ENCODE data around the gene CORO1C. TPM values are rescaled to one million over a fixed set of nuclear protein-coding genes. Genes with fewer than 3 reads are reported as not detected.

CORO1C gene
- total and polyA plus RNA-seq, 9 of the 15 experiments (the other 6 are each of a cell fraction or from before 2014, with no cell fraction given) = 55.2 to 280 (median 150) TPM

GRCh38 chr12:108640802-108641445 is 90.4 kb downstream of the CORO1C start:
- Histone ChIP-seq H2AFZ (ENCODE audit: low read depth, low read length) (no peak overlapping the region), H3K9me3 (replicated peaks; ENCODE audit: control insufficient read depth, insufficient read depth, low read depth, low read length) (no peaks in the 10 kb centered on the region), H3K27ac (ENCODE audit: extremely low read depth, low read depth, low read length) (peak overlapping the region; percentile 61), H3K4me1 (replicated peaks in 1 of 2; ENCODE audit: control insufficient read depth in 2 of 2, insufficient read depth in 2 of 2, low read length in 2 of 2) (peaks cover 14 to 23% of the 10 kb centered on the region in 2 experiments), H3K27me3 (ENCODE audit: control insufficient read depth in 2 of 2, insufficient read depth in 2 of 2, low read length in 2 of 2) (no peaks in the 10 kb centered on the region), H3K9ac (ENCODE audit: insufficient read depth in 1 of 2, low read depth in 2 of 2, low read length in 2 of 2) (peak overlapping the region in 1 of 2 experiments; percentile 80; a peak in 1 of 4 replicates), H4K20me1 (replicated peaks; ENCODE audit: control insufficient read depth, insufficient read depth, low read length) (0 out of 2 replicates have a peak, but pooled peaks cover 3% of the 10 kb centered on the region), H3K79me2 (ENCODE audit: control insufficient read depth, insufficient read depth, low read length) (no peaks in the 10 kb centered on the region), H3K9me1 (ENCODE audit: control insufficient read depth, insufficient read depth, low read length) (no peaks in the 10 kb centered on the region), H3K4me2 (ENCODE audit: insufficient read depth, low read length) (peak overlapping the region; percentile 44), H3K36me3 (ENCODE audit: control insufficient read depth, insufficient read depth, low read length) (peaks cover 38% of the 10 kb centered on the region), H3K4me3 (no peak overlapping the region)
- ChIA-PET POLR2A (interaction anchor here (0.6 to 4.6 kb wide), 12 partner anchors 10 to 445 kb away, joined by 3 to 69 read pairs (median 4); no protein-coding TSS in a partner anchor), CTCF (ENCODE audit: low intra/inter-chr PET ratio) (interaction anchor here (0.7 kb wide), 2 partner anchors 161 to 310 kb away, joined by 3 to 4 read pairs; no protein-coding TSS in a partner anchor)
- peak; percentile 84 for ATAC-seq
- peak; percentile 62 to 93 (median 74) for DNase-seq (ENCODE audit: extremely low read depth in 1 of 4, low spot score in 3 of 4)
- no TSS peak for BruUV-seq (replicated peaks)
- 24% methylated on average over 10 of the region's 10 CpGs for WGBS (ENCODE audit: insufficient coverage, low coverage, missing lambda C conversion rate)
- peak; percentile 94 for FAIRE-seq
- in situ Hi-C loops (cut with MboI) (no loop called here), intact Hi-C loops (cut with micrococcal nuclease) (loop anchor here (1.0 kb wide), 2 partner anchors 12 to 23 kb away; no protein-coding TSS in a partner anchor)
- no peak for TF ChIP-seq HCFC1 (IDR thresholded peaks at IDR 0.05; ENCODE audit: low read depth, low read length)
- 0 out of 2 replicates have a peak, but pooled peaks have one; percentile 55 for TF ChIP-seq MECOM (CRISPR knock-in tag; IDR thresholded peaks at IDR 0.05)
- TF ChIP-seq TEAD4 (IDR thresholded peaks at IDR 0.05; ENCODE audit: low read length) = peak; percentile 83
- TF ChIP-seq TEAD4 (CRISPR knock-in tag; IDR thresholded peaks at IDR 0.05; ENCODE audit: borderline replicate concordance) = no peak
- TF ChIP-seq ZC3H11A (IDR thresholded peaks at IDR 0.05; ENCODE audit: low read depth, low read length) = no peak
- TF ChIP-seq PRMT5 (CRISPR knock-in tag; IDR thresholded peaks at IDR 0.05) = no peak
- no peak for TF ChIP-seq HMG20A (CRISPR knock-in tag; conservative IDR thresholded peaks at IDR 0.05)
- no peak for TF ChIP-seq FOXJ2 (tag; IDR thresholded peaks at IDR 0.05)
- no peak for TF ChIP-seq USF2 (CRISPR knock-in tag; IDR thresholded peaks at IDR 0.05)
- peak; percentile 54 for TF ChIP-seq CBFA2T2 (conservative IDR thresholded peaks at IDR 0.05)
- no peak for TF ChIP-seq LARP7 (IDR thresholded peaks at IDR 0.05)
- TF ChIP-seq HLTF (IDR thresholded peaks at IDR 0.05) = no peak
- peak; percentile 61; the same call in 1 of the 2 replicates for TF ChIP-seq JUN (IDR thresholded peaks at IDR 0.05; ENCODE audit: borderline replicate concordance, low read depth, low read length)
- TF ChIP-seq JUN (CRISPR knock-in tag; IDR thresholded peaks at IDR 0.05; ENCODE audit: borderline replicate concordance) = no peak
- TF ChIP-seq ZNF592 (IDR thresholded peaks at IDR 0.05) = 0 out of 2 replicates have a peak, but pooled peaks have one; percentile 48
- peak; percentile 93 for TF ChIP-seq KLF16 (IDR thresholded peaks at IDR 0.05)
- TF ChIP-seq BRF2 (IDR thresholded peaks at IDR 0.05; ENCODE audit: borderline replicate concordance, insufficient read depth, insufficient read length) = no peak
- no peak for TF ChIP-seq TBP (optimal IDR thresholded peaks at IDR 0.05; ENCODE audit: low read depth, low read length)
